ENCODE data around the gene S1PR1. TPM values are rescaled to one million over a fixed set of nuclear protein-coding genes. Genes with fewer than 3 reads are reported as not detected.

The S1PR1 gene
- total and polyA plus RNA-seq, 2 of the 13 experiments (the other 11 are each of a cell fraction or from before 2014, with no cell fraction given), result not detected

DNA sequence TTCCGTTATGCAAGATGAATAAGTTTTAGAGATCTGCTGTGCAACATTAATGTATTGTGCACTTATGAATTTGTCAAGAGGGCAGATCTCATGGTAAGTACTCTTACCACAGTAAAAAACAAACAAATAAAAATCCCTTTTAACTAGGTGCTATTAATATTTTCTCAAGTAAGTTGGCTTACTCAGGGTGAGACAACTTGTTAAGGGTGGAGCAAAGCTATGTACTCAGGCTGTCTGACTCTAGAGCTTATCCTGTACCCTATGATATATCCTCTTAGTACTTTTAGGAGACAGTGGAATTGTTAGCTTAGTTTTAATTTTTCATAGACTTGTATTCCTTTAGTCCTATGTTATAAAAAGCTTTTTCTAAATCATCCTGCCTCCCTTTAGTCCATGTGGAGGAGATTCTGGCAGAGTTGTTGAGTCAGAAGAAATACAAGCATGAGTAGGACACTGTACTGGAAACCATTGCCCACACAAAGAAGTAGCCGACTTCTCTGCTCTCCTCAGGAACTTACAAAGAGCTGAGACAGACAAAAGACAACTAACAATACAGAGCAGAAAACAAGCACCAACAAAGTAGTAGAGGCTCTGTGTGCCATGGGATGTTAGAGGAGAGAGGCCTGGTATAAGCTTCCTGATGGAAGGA lies 49.2 kb downstream of the S1PR1 start:
- BruUV-seq (replicated peaks), result no TSS peak
- Histone ChIP-seq H3K4me3 (replicated peaks in 1 of 3; ENCODE audit: insufficient read depth in 1 of 3, low read depth in 2 of 3, low read length in 3 of 3) (no peak overlapping the region), H3K36me3 (replicated peaks in 1 of 2; ENCODE audit: control insufficient read depth in 1 of 2, insufficient read depth in 2 of 2, low read length in 2 of 2) (no peaks in the 10 kb centered on the region; a peak in 1 of 5 replicates), H3K9me3 (ENCODE audit: low read length) (no peaks in the 10 kb centered on the region), H3K4me1 (ENCODE audit: insufficient read depth, low read length) (peaks cover 51% of the 10 kb centered on the region), H3K9ac (ENCODE audit: insufficient read depth, low read depth, low read length) (no peak overlapping the region), H3K27me3 (ENCODE audit: control insufficient read depth in 1 of 2, insufficient read depth in 2 of 2, low read length in 2 of 2) (no peaks in the 10 kb centered on the region), H3K4me2 (ENCODE audit: low read depth, low read length) (no peak overlapping the region), H3K79me2 (ENCODE audit: insufficient read depth, low read length) (no peaks in the 10 kb centered on the region), H2AFZ (ENCODE audit: low read length) (no peak overlapping the region), H4K20me1 (ENCODE audit: insufficient read depth, low read length) (no peaks in the 10 kb centered on the region), H3K27ac (ENCODE audit: extremely low read length, insufficient read depth, low read length) (no peak overlapping the region)
- intact Hi-C loops (cut with micrococcal nuclease; ENCODE audit: unreplicated experiment) (loop anchor here (5.0 kb wide), 1 partner anchor 259 kb away; the partner anchor contains the start of gene DPH5), in situ Hi-C loops (cut with HindIII; ENCODE audit: extremely low pct_ligation_motif_present, low pct_unique_long_range_greater_than_20kb) (loop anchor here (5.0 kb wide), 1 partner anchor 369 kb away; no protein-coding TSS in a partner anchor)
- 59% methylated on average over 2 of the region's 2 CpGs for WGBS (ENCODE audit: low lambda C conversion rate)
- DNase-seq (ENCODE audit: low spot score) (no peak), FAIRE-seq (no peak), ATAC-seq (no peak)
- ChIA-PET CTCF (ENCODE audit: low intra/inter-chr PET ratio, low total read pairs) (no interaction called here), POLR2A (no interaction called here)
- TF ChIP-seq TCF7 (IDR thresholded peaks at IDR 0.05; ENCODE audit: low read depth) (no peak), BRD4 (CRISPR knock-in tag; IDR thresholded peaks at IDR 0.05) (no peak), SUZ12 (IDR thresholded peaks at IDR 0.05; ENCODE audit: low read depth, low read length) (no peak), PITX1 (CRISPR knock-in tag; IDR thresholded peaks at IDR 0.05) (no peak)

- 3% methylated on average over 4 of the region's 4 CpGs for WGBS (ENCODE audit: low lambda C conversion rate)
- Histone ChIP-seq H3K4me3 (replicated peaks in 1 of 3; ENCODE audit: insufficient read depth in 1 of 3, low read depth in 2 of 3, low read length in 3 of 3) (peak overlapping the region in 1 of 3 experiments; percentile 6; a peak in 1 of 6 replicates), H3K9me3 (ENCODE audit: low read length) (no peaks in the 10 kb centered on the region), H3K36me3 (replicated peaks in 1 of 2; ENCODE audit: control insufficient read depth in 1 of 2, insufficient read depth in 2 of 2, low read length in 2 of 2) (no peaks in the 10 kb centered on the region), H3K27me3 (ENCODE audit: control insufficient read depth in 1 of 2, insufficient read depth in 2 of 2, low read length in 2 of 2) (no peaks in the 10 kb centered on the region), H3K4me1 (ENCODE audit: insufficient read depth, low read length) (peaks cover 51% of the 10 kb centered on the region), H2AFZ (ENCODE audit: low read length) (no peak overlapping the region), H3K9ac (ENCODE audit: insufficient read depth, low read depth, low read length) (no peak overlapping the region), H3K4me2 (ENCODE audit: low read depth, low read length) (peak overlapping the region; percentile 72), H3K27ac (ENCODE audit: extremely low read length, insufficient read depth, low read length) (no peak overlapping the region), H4K20me1 (ENCODE audit: insufficient read depth, low read length) (no peaks in the 10 kb centered on the region), H3K79me2 (ENCODE audit: insufficient read depth, low read length) (no peaks in the 10 kb centered on the region)
- ChIA-PET POLR2A (interaction anchor here (0.7 to 1.0 kb wide), 2 partner anchors 267 to 371 kb away, joined by 3 read pairs; no protein-coding TSS in a partner anchor), CTCF (ENCODE audit: low intra/inter-chr PET ratio, low total read pairs) (interaction anchor here (1.0 to 1.7 kb wide), 2 partner anchors 20 to 368 kb away, joined by 3 to 12 read pairs; no protein-coding TSS in a partner anchor)
- intact Hi-C loops (cut with micrococcal nuclease; ENCODE audit: unreplicated experiment), result loop anchor here (1.0 to 5.0 kb wide), 5 partner anchors 30 to 367 kb away; partner anchors contain the start of gene DPH5
- in situ Hi-C loops (cut with HindIII; ENCODE audit: extremely low pct_ligation_motif_present, low pct_unique_long_range_greater_than_20kb), result loop anchor here (5.0 kb wide), 1 partner anchor 371 kb away; no protein-coding TSS in a partner anchor
- DNase-seq (ENCODE audit: low spot score) (peak; percentile 88), FAIRE-seq (peak; percentile 58), ATAC-seq (peak; percentile 90)
- BruUV-seq (replicated peaks), result no TSS peak
- no peak for TF ChIP-seq HNRNPLL (IDR thresholded peaks at IDR 0.05; ENCODE audit: low read depth, low read length, poor library complexity, severe bottlenecking)
- no peak for TF ChIP-seq MED13 (CRISPR knock-in tag; IDR thresholded peaks at IDR 0.05)
- peak; percentile 82 for TF ChIP-seq TBL1XR1 (IDR thresholded peaks at IDR 0.05; ENCODE audit: borderline replicate concordance, low read length, partially characterized antibody)
- TF ChIP-seq NR0B2 (CRISPR knock-in tag; IDR thresholded peaks at IDR 0.05), result no peak
- TF ChIP-seq YEATS4 (CRISPR knock-in tag; IDR thresholded peaks at IDR 0.05; ENCODE audit: borderline replicate concordance), result 0 out of 2 replicates have a peak, but pooled peaks have one; percentile 41
- TF ChIP-seq NR2C2 (CRISPR knock-in tag; IDR thresholded peaks at IDR 0.05; ENCODE audit: borderline replicate concordance), result peak; percentile 22; the same call in 1 of the 2 replicates
- TF ChIP-seq SMAD9 (CRISPR knock-in tag; IDR thresholded peaks at IDR 0.05), result no peak
- TF ChIP-seq KLF12 (CRISPR knock-in tag; IDR thresholded peaks at IDR 0.05; ENCODE audit: borderline replicate concordance), result no peak
- peak; percentile 88 for TF ChIP-seq FOSL2 (CRISPR knock-in tag; IDR thresholded peaks at IDR 0.05)
- TF ChIP-seq SATB2 (CRISPR knock-in tag; IDR thresholded peaks at IDR 0.05), result 0 out of 2 replicates have a peak, but pooled peaks have one; percentile 50
Observed at GRCh38 chr1:101288491-101288944, 51.7 kb downstream of the S1PR1 start.
